Measurements from ENCODE around the gene TSHR.

TSHR gene

GRCh38 chr14:80974679-80975078, 19.3 kb downstream of the TSHR start:
- TF ChIP-seq CTCF (IDR thresholded peaks at IDR 0.05) = no peak

GRCh38 chr14:80977221-80977620, 21.8 kb downstream of the TSHR start:
- no peak for TF ChIP-seq CTCF (IDR thresholded peaks at IDR 0.05)

- TF ChIP-seq CTCF (IDR thresholded peaks at IDR 0.05) = no peak
Observed at GRCh38 chr14:80978403-80978802, 23.0 kb downstream of the TSHR start.

- no peak for TF ChIP-seq CTCF (IDR thresholded peaks at IDR 0.05)
Observed at GRCh38 chr14:80979951-80980350, 24.5 kb downstream of the TSHR start.

- no peak for TF ChIP-seq CTCF (IDR thresholded peaks at IDR 0.05)
Observed at GRCh38 chr14:80981156-80981555, 25.7 kb downstream of the TSHR start.

- TF ChIP-seq CTCF (IDR thresholded peaks at IDR 0.05) = no peak
Observed at GRCh38 chr14:80981673-80982072, 26.3 kb downstream of the TSHR start.

- TF ChIP-seq CTCF (IDR thresholded peaks at IDR 0.05) = no peak
Observed at GRCh38 chr14:80982711-80983110, 27.3 kb downstream of the TSHR start.

All from LNCAP (cell line).